ENCODE data around the gene AURKA. TPM values are rescaled to one million over a fixed set of nuclear protein-coding genes. Genes with fewer than 3 reads are reported as not detected.
A peak's percentile ranks its signal among the peaks of the same experiment; 100 is the strongest.

AURKA gene
- total and polyA plus RNA-seq, 2 donors (not counting 1 experiment from before 2014, with no cell fraction given): 27.7 to 32.7 TPM

DNA sequence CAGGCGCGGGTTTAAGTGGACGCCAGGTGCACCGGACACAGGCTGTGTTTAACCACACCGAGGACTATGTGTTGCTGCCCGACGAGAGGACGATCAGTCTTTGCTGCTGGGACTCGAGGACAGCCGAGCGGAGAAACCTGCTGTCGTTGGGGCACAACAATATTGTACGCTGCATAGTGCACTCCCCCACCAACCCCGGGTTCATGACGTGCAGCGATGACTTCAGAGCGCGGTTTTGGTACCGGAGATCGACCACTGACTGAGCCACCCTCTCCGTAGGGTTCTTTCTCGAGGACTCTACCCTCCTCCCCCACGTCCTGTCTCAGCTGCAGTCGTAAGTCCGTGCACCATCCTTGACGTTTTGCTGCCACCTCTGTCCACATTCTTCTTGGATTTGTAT is 11.4 kb upstream of the AURKA start:
- H3K9ac ChIP-seq (ENCODE audit: insufficient read depth, low read length): no peak overlapping the region

DNA sequence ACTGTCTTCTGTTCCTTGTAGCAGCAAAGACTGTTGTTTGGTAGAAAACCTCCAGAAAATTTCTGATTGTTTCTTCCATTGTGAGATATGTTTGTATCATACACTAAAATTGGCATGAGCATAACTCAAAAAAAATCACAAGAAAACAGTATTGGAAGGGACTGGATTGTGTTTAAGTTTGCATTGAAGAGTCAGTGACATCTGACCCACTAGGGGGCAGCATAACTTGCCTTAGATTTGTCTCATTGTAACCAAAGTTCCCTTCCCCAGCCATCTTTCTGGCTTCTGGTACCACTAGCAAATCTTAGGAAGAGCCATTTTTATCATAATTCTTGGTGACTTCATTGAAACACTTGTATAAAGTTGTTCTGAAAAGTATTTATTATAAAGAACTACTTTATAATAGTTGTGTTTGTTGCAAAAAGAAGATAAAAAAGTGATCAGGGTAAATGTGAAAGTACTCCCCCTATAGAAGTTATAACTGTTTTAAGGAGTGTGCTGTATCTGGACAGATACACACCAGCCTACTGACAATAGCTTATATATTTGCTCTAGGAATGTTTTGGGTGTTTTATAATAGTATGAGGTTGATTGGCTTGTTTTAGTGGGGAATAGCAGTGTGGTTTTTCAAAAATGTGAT is 8.1 kb upstream of the AURKA start:
- Histone ChIP-seq H3K9ac (ENCODE audit: insufficient read depth, low read length) (no peak overlapping the region), H3K27ac (ENCODE audit: insufficient read depth, low read length) (no peak overlapping the region), H3K4me2 (ENCODE audit: extremely low read depth, insufficient read depth, low read length) (no peak overlapping the region), H3K79me2 (ENCODE audit: control insufficient read depth, insufficient read depth, low read length) (peaks cover 23% of the 10 kb centered on the region), H3K27me3 (ENCODE audit: control insufficient read depth, insufficient read depth, low read length) (no peaks in the 10 kb centered on the region), H3K9me3 (ENCODE audit: control insufficient read depth, insufficient read depth, low read depth, low read length) (no peaks in the 10 kb centered on the region), H3K4me1 (ENCODE audit: control insufficient read depth, extremely low read depth, insufficient read depth, low read length) (peaks cover 2% of the 10 kb centered on the region), H3K36me3 (ENCODE audit: control insufficient read depth, insufficient read depth, low read length) (peaks cover 39% of the 10 kb centered on the region), H2AFZ (ENCODE audit: low read length) (no peak overlapping the region), H3K4me3 (replicated peaks in 1 of 4; ENCODE audit: control extremely low read depth in 1 of 4, insufficient read depth in 1 of 4, low read depth in 3 of 4, low read length in 4 of 4) (no peak overlapping the region), H4K20me1 (ENCODE audit: control insufficient read depth, extremely low read depth, insufficient read depth, low read length) (no peaks in the 10 kb centered on the region)
- TF ChIP-seq, protein P1, sequence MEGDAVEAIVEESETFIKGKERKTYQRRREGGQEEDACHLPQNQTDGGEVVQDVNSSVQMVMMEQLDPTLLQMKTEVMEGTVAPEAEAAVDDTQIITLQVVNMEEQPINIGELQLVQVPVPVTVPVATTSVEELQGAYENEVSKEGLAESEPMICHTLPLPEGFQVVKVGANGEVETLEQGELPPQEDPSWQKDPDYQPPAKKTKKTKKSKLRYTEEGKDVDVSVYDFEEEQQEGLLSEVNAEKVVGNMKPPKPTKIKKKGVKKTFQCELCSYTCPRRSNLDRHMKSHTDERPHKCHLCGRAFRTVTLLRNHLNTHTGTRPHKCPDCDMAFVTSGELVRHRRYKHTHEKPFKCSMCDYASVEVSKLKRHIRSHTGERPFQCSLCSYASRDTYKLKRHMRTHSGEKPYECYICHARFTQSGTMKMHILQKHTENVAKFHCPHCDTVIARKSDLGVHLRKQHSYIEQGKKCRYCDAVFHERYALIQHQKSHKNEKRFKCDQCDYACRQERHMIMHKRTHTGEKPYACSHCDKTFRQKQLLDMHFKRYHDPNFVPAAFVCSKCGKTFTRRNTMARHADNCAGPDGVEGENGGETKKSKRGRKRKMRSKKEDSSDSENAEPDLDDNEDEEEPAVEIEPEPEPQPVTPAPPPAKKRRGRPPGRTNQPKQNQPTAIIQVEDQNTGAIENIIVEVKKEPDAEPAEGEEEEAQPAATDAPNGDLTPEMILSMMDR (conservative IDR thresholded peaks at IDR 0.05 in 1 of 2, IDR thresholded peaks at IDR 0.05 in 1 of 2; ENCODE audit: low read depth in 1 of 2, low read length in 2 of 2): peak; percentile 80 to 84
- TF ChIP-seq EZH2 (IDR thresholded peaks at IDR 0.05; ENCODE audit: low read length, missing control alignments): no peak
- DNase-seq (ENCODE audit: low read depth in 2 of 2): peak; percentile 56 to 88

More for the DNA sequence above, 11.4 kb upstream of the AURKA start:
- Histone ChIP-seq H3K27me3 (ENCODE audit: control insufficient read depth, insufficient read depth, low read length) (no peaks in the 10 kb centered on the region), H3K9me3 (ENCODE audit: control insufficient read depth, insufficient read depth, low read depth, low read length) (no peaks in the 10 kb centered on the region), H3K79me2 (ENCODE audit: control insufficient read depth, insufficient read depth, low read length) (peaks cover 15% of the 10 kb centered on the region), H3K4me2 (ENCODE audit: extremely low read depth, insufficient read depth, low read length) (no peak overlapping the region), H3K36me3 (ENCODE audit: control insufficient read depth, insufficient read depth, low read length) (peaks cover 27% of the 10 kb centered on the region), H4K20me1 (ENCODE audit: control insufficient read depth, extremely low read depth, insufficient read depth, low read length) (no peaks in the 10 kb centered on the region), H2AFZ (ENCODE audit: low read length) (no peak overlapping the region), H3K27ac (ENCODE audit: insufficient read depth, low read length) (no peak overlapping the region), H3K4me3 (replicated peaks in 1 of 4; ENCODE audit: control extremely low read depth in 1 of 4, insufficient read depth in 1 of 4, low read depth in 3 of 4, low read length in 4 of 4) (no peak overlapping the region), H3K4me1 (ENCODE audit: control insufficient read depth, extremely low read depth, insufficient read depth, low read length) (peaks cover 2% of the 10 kb centered on the region)
- no peak for DNase-seq (ENCODE audit: low read depth in 2 of 2)
- TF ChIP-seq EZH2 (IDR thresholded peaks at IDR 0.05; ENCODE audit: low read length, missing control alignments): no peak
- TF ChIP-seq, protein P1 (conservative IDR thresholded peaks at IDR 0.05 in 1 of 2, IDR thresholded peaks at IDR 0.05 in 1 of 2; ENCODE audit: low read depth in 1 of 2, low read length in 2 of 2): no peak

DNA sequence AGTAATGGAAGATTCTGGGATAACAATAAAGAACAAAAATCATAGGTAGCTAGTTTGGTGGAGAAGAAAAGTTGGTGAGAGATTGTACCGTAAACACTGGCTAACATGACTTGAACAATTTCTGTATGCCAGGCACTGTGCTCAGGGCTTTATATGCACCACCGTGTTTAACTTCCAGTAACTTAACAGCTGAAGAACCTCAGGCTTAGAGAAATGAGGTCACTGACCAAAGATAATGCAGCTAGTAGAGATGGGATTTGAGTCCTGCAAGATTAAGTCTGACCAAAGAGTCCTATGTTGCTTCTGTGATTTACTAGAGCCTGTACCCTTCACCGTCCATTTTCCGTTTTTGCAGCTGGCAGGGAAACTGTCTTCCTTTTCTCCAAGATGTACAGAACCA is 3.2 kb upstream of the AURKA start:
- Histone ChIP-seq H2AFZ (ENCODE audit: low read length) (no peak overlapping the region), H4K20me1 (ENCODE audit: control insufficient read depth, extremely low read depth, insufficient read depth, low read length) (no peaks in the 10 kb centered on the region), H3K4me3 (replicated peaks in 1 of 4; ENCODE audit: control extremely low read depth in 1 of 4, insufficient read depth in 1 of 4, low read depth in 3 of 4, low read length in 4 of 4) (no peak overlapping the region), H3K9me3 (ENCODE audit: control insufficient read depth, insufficient read depth, low read depth, low read length) (no peaks in the 10 kb centered on the region), H3K4me1 (ENCODE audit: control insufficient read depth, extremely low read depth, insufficient read depth, low read length) (peaks cover 5% of the 10 kb centered on the region), H3K27me3 (ENCODE audit: control insufficient read depth, insufficient read depth, low read length) (no peaks in the 10 kb centered on the region), H3K79me2 (ENCODE audit: control insufficient read depth, insufficient read depth, low read length) (peaks cover 50% of the 10 kb centered on the region), H3K9ac (ENCODE audit: insufficient read depth, low read length) (no peak overlapping the region), H3K36me3 (ENCODE audit: control insufficient read depth, insufficient read depth, low read length) (peaks cover 26% of the 10 kb centered on the region), H3K4me2 (ENCODE audit: extremely low read depth, insufficient read depth, low read length) (no peak overlapping the region), H3K27ac (ENCODE audit: insufficient read depth, low read length) (no peak overlapping the region)
- no peak for TF ChIP-seq EZH2 (IDR thresholded peaks at IDR 0.05; ENCODE audit: low read length, missing control alignments)
- TF ChIP-seq, protein P1 (conservative IDR thresholded peaks at IDR 0.05 in 1 of 2, IDR thresholded peaks at IDR 0.05 in 1 of 2; ENCODE audit: low read depth in 1 of 2, low read length in 2 of 2): no peak
- DNase-seq (ENCODE audit: low read depth in 2 of 2): no peak

Measured in fibroblast of lung (primary cell).